ENCODE data around the gene LNP1. TPM values are rescaled to one million over a fixed set of nuclear protein-coding genes. Genes with fewer than 3 reads are reported as not detected.

Gene LNP1
- total and polyA plus RNA-seq, 2 donors (not counting 3 experiments of a cell fraction or from before 2014, with no cell fraction given): 0.80 TPM

- no peak overlapping the region for H2AFZ ChIP-seq (ENCODE audit: low read depth, low read length)
- no TSS peak for BruUV-seq (replicated peaks)
- H3K4me1 ChIP-seq (ENCODE audit: control insufficient read depth, extremely low read depth, insufficient read depth, low read length): no peaks in the 10 kb centered on the region
- POLR2A ChIA-PET: no interaction called here
- H3K27ac ChIP-seq (ENCODE audit: insufficient read depth, low read depth, low read length): no peak overlapping the region
- intact Hi-C loops (cut with micrococcal nuclease): loop anchor here (10.0 kb wide), 1 partner anchor 1169 kb away; no protein-coding TSS in a partner anchor
- no peak overlapping the region for H3K4me3 ChIP-seq (replicated peaks in 1 of 3; ENCODE audit: insufficient read depth in 1 of 3, low read depth in 1 of 3, low read length in 3 of 3)
- no peak overlapping the region for H3K4me2 ChIP-seq (ENCODE audit: insufficient read depth, low read length)
- H4K20me1 ChIP-seq (replicated peaks; ENCODE audit: control insufficient read depth, extremely low read depth, insufficient read depth, low read length): no peaks in the 10 kb centered on the region
- no peaks in the 10 kb centered on the region for H3K9me1 ChIP-seq (replicated peaks; ENCODE audit: control insufficient read depth, extremely low read depth, insufficient read depth, low read length)
- H3K9ac ChIP-seq (replicated peaks; ENCODE audit: extremely low read depth, insufficient read depth, low read length): no peak overlapping the region
- no peak for TF ChIP-seq POLR2A (IDR thresholded peaks at IDR 0.05; ENCODE audit: low read depth, low read length)
- no peak for TF ChIP-seq JUN (IDR thresholded peaks at IDR 0.05; ENCODE audit: borderline replicate concordance, insufficient read depth, insufficient read length, low read depth)
- TF ChIP-seq GATA2 (IDR thresholded peaks at IDR 0.05; ENCODE audit: insufficient read depth, insufficient read length, low read depth, low read length): no peak
- no peak for TF ChIP-seq FOS (IDR thresholded peaks at IDR 0.05; ENCODE audit: borderline replicate concordance, insufficient read depth, low read length)
- DNase-seq (ENCODE audit: low read depth, low spot score) (no peak), FAIRE-seq (no peak)
- H3K27me3 ChIP-seq (ENCODE audit: control insufficient read depth in 2 of 2, insufficient read depth in 2 of 2, low read length in 2 of 2): peaks cover 3 to 5% of the 10 kb centered on the region in 2 experiments
- no peaks in the 10 kb centered on the region for H3K9me3 ChIP-seq (replicated peaks; ENCODE audit: control insufficient read depth, insufficient read depth, low read length)
- no peaks in the 10 kb centered on the region for H3K36me3 ChIP-seq (ENCODE audit: control insufficient read depth in 2 of 2, extremely low read depth in 1 of 2, insufficient read depth in 2 of 2, low read length in 2 of 2)
- CTCF ChIA-PET: interaction anchor here (0.8 to 1.5 kb wide), 5 partner anchors 9 to 916 kb away, joined by 3 to 11 read pairs (median 3); no protein-coding TSS in a partner anchor
- dilution Hi-C loops (cut with MboI; ENCODE audit: extremely low pct_ligation_motif_present, low sequenced_read_pairs): no loop called here
- H3K79me2 ChIP-seq (ENCODE audit: control insufficient read depth, insufficient read depth, low read length): no peaks in the 10 kb centered on the region
Measured at GRCh38 chr3:100465892-100466777, 64.8 kb downstream of the LNP1 start.

- ChIA-PET POLR2A (no interaction called here), CTCF (interaction anchor here (1.4 kb wide), 1 partner anchor 635 kb away, joined by 3 read pairs; no protein-coding TSS in a partner anchor)
- no peak for FAIRE-seq
- Histone ChIP-seq H3K4me1 (ENCODE audit: control insufficient read depth, extremely low read depth, insufficient read depth, low read length) (no peaks in the 10 kb centered on the region), H3K9me3 (replicated peaks; ENCODE audit: control insufficient read depth, insufficient read depth, low read length) (no peaks in the 10 kb centered on the region), H3K9me1 (replicated peaks; ENCODE audit: control insufficient read depth, extremely low read depth, insufficient read depth, low read length) (no peaks in the 10 kb centered on the region), H3K4me2 (ENCODE audit: insufficient read depth, low read length) (no peak overlapping the region), H3K27me3 (ENCODE audit: control insufficient read depth in 2 of 2, insufficient read depth in 2 of 2, low read length in 2 of 2) (peaks cover 3% of the 10 kb centered on the region in 2 experiments), H3K27ac (ENCODE audit: insufficient read depth, low read depth, low read length) (no peak overlapping the region), H2AFZ (ENCODE audit: low read depth, low read length) (no peak overlapping the region), H3K36me3 (ENCODE audit: control insufficient read depth in 2 of 2, extremely low read depth in 1 of 2, insufficient read depth in 2 of 2, low read length in 2 of 2) (no peaks in the 10 kb centered on the region), H3K4me3 (replicated peaks in 1 of 3; ENCODE audit: insufficient read depth in 1 of 3, low read depth in 1 of 3, low read length in 3 of 3) (no peak overlapping the region), H4K20me1 (replicated peaks; ENCODE audit: control insufficient read depth, extremely low read depth, insufficient read depth, low read length) (no peaks in the 10 kb centered on the region), H3K79me2 (ENCODE audit: control insufficient read depth, insufficient read depth, low read length) (no peaks in the 10 kb centered on the region), H3K9ac (replicated peaks; ENCODE audit: extremely low read depth, insufficient read depth, low read length) (no peak overlapping the region)
- intact Hi-C loops (cut with micrococcal nuclease) (loop anchor here (10.0 kb wide), 1 partner anchor 1168 kb away; no protein-coding TSS in a partner anchor), dilution Hi-C loops (cut with MboI; ENCODE audit: extremely low pct_ligation_motif_present, low sequenced_read_pairs) (no loop called here)
- no peak for DNase-seq (ENCODE audit: low read depth, low spot score)
- no TSS peak for BruUV-seq (replicated peaks)
- no peak for TF ChIP-seq GATA2 (IDR thresholded peaks at IDR 0.05; ENCODE audit: insufficient read depth, insufficient read length, low read depth, low read length)
- no peak for TF ChIP-seq CTCF (IDR thresholded peaks at IDR 0.05; ENCODE audit: extremely low read depth in 1 of 2, insufficient read depth in 1 of 2, low read depth in 1 of 2, low read length in 2 of 2)
- no peak for TF ChIP-seq MYC (IDR thresholded peaks at IDR 0.05; ENCODE audit: low read depth, low read length)
- TF ChIP-seq FOS (IDR thresholded peaks at IDR 0.05; ENCODE audit: borderline replicate concordance, insufficient read depth, low read length): no peak
- no peak for TF ChIP-seq MAX (IDR thresholded peaks at IDR 0.05; ENCODE audit: insufficient read depth, insufficient read length)
- no peak for TF ChIP-seq POLR2AphosphoS5 (IDR thresholded peaks at IDR 0.05; ENCODE audit: insufficient read depth, low read depth, low read length)
- no peak for TF ChIP-seq POLR2A (IDR thresholded peaks at IDR 0.05; ENCODE audit: low read depth, low read length)
- TF ChIP-seq EZH2 (IDR thresholded peaks at IDR 0.05; ENCODE audit: borderline replicate concordance, low read depth, low read length, severe bottlenecking): no peak
- no peak for TF ChIP-seq JUN (IDR thresholded peaks at IDR 0.05; ENCODE audit: borderline replicate concordance, insufficient read depth, insufficient read length, low read depth)
Measured at GRCh38 chr3:100467133-100467532, 65.8 kb downstream of the LNP1 start.

Data from endothelial cell of umbilical vein (primary cell).